HUES6 (cell line): ENCODE measurements around the gene VEZT.
A peak's percentile ranks its signal among the peaks of the same experiment; 100 is the strongest.
"Not testable (repeated sequence)": the region's sequence is repeated elsewhere in the genome, so short reads cannot be mapped to it uniquely, and the experiment has no call there.

ENCODE experiments used
- H3K27ac ChIP-seq: 2 replicates; pipeline ENCODE4 v1.7.0; 2013; ENCODE audit warnings: low read depth, mild to moderate bottlenecking, low read length, inconsistent platforms
- H3K27me3 ChIP-seq: 2 replicates; pipeline ENCODE4 v1.6.1; 2013; ENCODE audit warnings: low read length; ENCODE audit not compliant: control insufficient read depth, insufficient read depth
- H3K36me3 ChIP-seq: 2 replicates; pipeline ENCODE4 v1.6.1; 2013; ENCODE audit warnings: low read length; ENCODE audit not compliant: control insufficient read depth, insufficient read depth
- H3K4me1 ChIP-seq: 2 replicates; pipeline ENCODE4 v1.6.1; 2013; ENCODE audit warnings: low read length; ENCODE audit not compliant: control insufficient read depth, insufficient read depth
- H3K4me3 ChIP-seq: 2 replicates; pipeline ENCODE4 v1.5.1; 2013; ENCODE audit warnings: low read depth, low read length
- H3K9ac ChIP-seq: one replicate; pipeline ENCODE4 v1.6.1; 2013; ENCODE audit warnings: mild to moderate bottlenecking, low read length
- H3K9me3 ChIP-seq: 2 replicates; pipeline ENCODE4 v1.6.1; 2013; ENCODE audit warnings: low read depth, low read length; ENCODE audit not compliant: control insufficient read depth, insufficient read depth

The VEZT gene

DNA sequence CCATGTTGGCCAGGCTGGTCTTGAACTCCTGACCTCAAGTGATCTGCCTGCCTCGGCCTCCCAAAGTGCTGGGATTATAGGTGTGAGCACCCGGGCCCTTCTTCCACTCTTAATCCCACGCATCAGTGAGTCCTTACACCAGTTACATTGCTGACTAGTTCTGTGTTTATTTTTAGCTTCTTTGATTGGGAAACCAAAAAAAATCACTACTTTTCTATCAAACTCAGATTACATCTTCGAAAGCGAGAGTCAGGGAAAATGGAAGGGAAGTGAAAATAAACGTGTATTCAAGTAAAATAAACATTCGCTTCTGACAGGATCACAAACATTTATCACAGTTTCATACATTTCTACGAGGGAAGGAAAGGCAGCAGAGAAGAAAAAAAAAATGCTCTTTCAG, 32.5 kb upstream of the VEZT start:
- 0 out of 2 replicates have a peak, but pooled peaks cover 7% of the 10 kb centered on the region for H3K36me3 ChIP-seq
- peaks cover 33% of the 10 kb centered on the region for H3K4me1 ChIP-seq
- no peak overlapping the region for H3K4me3 ChIP-seq
- no peak overlapping the region for H3K9ac ChIP-seq
- H3K27me3 ChIP-seq = no peaks in the 10 kb centered on the region
- H3K9me3 ChIP-seq = no peaks in the 10 kb centered on the region
- no peak overlapping the region for H3K27ac ChIP-seq

GRCh38 chr12:95185854-95186253, 31.8 kb upstream of the VEZT start:
- H3K27me3 ChIP-seq = no peaks in the 10 kb centered on the region
- 0 out of 2 replicates have a peak, but pooled peaks cover 7% of the 10 kb centered on the region for H3K36me3 ChIP-seq
- H3K9ac ChIP-seq = no peak overlapping the region
- no peak overlapping the region for H3K27ac ChIP-seq
- H3K9me3 ChIP-seq = no peaks in the 10 kb centered on the region
- peaks cover 33% of the 10 kb centered on the region for H3K4me1 ChIP-seq
- H3K4me3 ChIP-seq = no peak overlapping the region

DNA sequence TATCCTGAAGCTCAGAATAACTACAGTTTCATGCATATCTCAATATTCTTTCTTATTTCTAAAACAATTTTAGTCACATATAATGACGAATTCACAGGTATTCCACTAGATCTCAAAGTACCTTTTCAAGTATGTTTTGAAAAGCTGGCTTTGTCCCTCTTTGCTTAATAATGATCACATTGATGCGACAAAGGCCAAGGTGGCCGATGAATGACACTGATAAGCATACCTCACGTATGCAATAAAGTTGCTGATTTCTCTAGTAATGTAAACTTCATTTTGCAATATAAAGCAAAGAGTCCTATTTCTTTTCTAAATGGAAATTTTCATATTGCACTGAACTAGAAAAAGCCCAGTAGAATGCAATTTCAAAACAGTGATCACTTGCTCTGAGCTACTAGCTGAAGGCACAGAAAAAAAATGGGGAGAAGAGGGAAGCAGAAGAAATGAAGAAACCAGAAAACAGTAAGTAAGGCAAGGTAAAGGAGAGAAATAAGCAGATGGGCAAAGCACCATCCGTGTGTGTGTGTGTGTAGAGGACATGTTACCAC, 29.7 kb upstream of the VEZT start:
- H3K4me3 ChIP-seq = no peak overlapping the region
- H3K27ac ChIP-seq = 0 out of 2 replicates have a peak overlapping the region, but pooled peaks have one; percentile 10
- 0 out of 2 replicates have a peak, but pooled peaks cover 7% of the 10 kb centered on the region for H3K36me3 ChIP-seq
- H3K9me3 ChIP-seq = no peaks in the 10 kb centered on the region
- no peak overlapping the region for H3K9ac ChIP-seq
- H3K27me3 ChIP-seq = no peaks in the 10 kb centered on the region
- H3K4me1 ChIP-seq = peaks cover 29% of the 10 kb centered on the region

DNA sequence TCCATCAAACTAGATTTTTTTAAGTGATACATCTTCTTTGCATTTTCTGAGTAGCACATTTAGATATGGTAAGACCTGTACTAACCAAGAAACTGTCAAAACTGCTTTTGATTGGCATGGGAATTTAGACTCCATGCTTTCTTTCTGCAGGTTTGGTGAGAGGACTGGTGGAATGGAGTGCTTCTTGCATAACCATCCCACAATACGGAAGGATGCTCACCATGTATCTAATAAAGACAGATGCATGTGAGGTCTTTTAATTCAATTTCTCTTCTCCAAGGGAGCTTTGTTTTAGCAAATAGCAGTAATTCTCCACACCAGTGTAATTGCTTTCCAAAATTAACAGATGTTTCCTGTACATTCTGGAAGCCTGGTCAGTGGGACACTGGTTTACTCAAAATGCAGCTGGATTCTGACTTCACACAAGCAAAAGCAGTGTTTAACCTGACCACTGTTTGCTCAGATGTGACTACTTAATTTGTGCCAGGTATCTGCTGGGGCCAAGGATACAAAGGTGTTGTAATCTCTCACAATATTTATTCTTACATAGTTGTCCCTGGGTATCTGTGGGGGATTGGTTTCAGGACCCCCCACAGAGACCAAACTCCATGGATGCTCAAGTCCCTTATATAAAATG, 26.4 kb upstream of the VEZT start:
- Histone ChIP-seq H3K4me1 (peaks cover 24% of the 10 kb centered on the region), H3K4me3 (no peak overlapping the region), H3K27me3 (no peaks in the 10 kb centered on the region), H3K9ac (no peak overlapping the region), H3K36me3 (no peaks in the 10 kb centered on the region), H3K9me3 (no peaks in the 10 kb centered on the region), H3K27ac (no peak overlapping the region)

- no peaks in the 10 kb centered on the region for H3K9me3 ChIP-seq
- H3K4me1 ChIP-seq = peaks cover 26% of the 10 kb centered on the region
- no peaks in the 10 kb centered on the region for H3K27me3 ChIP-seq
- H3K36me3 ChIP-seq = no peaks in the 10 kb centered on the region
- H3K9ac ChIP-seq = no peak overlapping the region
- no peak overlapping the region for H3K27ac ChIP-seq
- no peak overlapping the region for H3K4me3 ChIP-seq
Observed at GRCh38 chr12:95192271-95192670, 25.3 kb upstream of the VEZT start.

DNA sequence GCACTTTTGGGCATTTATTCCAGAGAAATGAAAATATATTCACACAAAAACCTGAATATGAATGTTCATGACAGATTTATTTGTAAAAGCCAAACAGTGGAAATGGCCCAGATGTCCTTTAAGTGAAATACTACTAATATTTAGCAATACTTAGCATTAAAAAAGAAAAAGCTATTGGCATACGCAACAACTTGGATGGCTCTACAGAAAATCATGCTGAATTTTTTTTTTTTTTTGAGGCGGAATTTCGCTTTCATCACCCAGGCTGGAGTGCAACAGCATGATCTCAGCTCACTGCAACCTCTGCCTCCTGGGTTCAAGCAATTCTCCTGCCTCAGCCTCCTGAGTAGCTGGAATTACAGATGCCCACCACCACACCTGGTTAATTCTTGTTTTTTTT, 24.5 kb upstream of the VEZT start:
- Histone ChIP-seq H3K9me3 (no peaks in the 10 kb centered on the region), H3K4me3 (no peak overlapping the region), H3K36me3 (no peaks in the 10 kb centered on the region), H3K9ac (no peak overlapping the region), H3K27ac (no peak overlapping the region), H3K27me3 (no peaks in the 10 kb centered on the region), H3K4me1 (peaks cover 18% of the 10 kb centered on the region)

GRCh38 chr12:95195122-95195521, 22.5 kb upstream of the VEZT start:
- Histone ChIP-seq H3K4me1 (peaks cover 15% of the 10 kb centered on the region), H3K27me3 (no peaks in the 10 kb centered on the region), H3K4me3 (no peak overlapping the region), H3K36me3 (no peaks in the 10 kb centered on the region), H3K9ac (no peak overlapping the region), H3K9me3 (no peaks in the 10 kb centered on the region), H3K27ac (no peak overlapping the region)

GRCh38 chr12:95196875-95197569, 20.6 kb upstream of the VEZT start:
- H3K4me1 ChIP-seq = peaks cover 32% of the 10 kb centered on the region

GRCh38 chr12:95197636-95198035, 20.0 kb upstream of the VEZT start:
- Histone ChIP-seq H3K4me3 (no peak overlapping the region), H3K27me3 (no peaks in the 10 kb centered on the region), H3K4me1 (peaks cover 34% of the 10 kb centered on the region), H3K27ac (no peak overlapping the region), H3K9me3 (no peaks in the 10 kb centered on the region), H3K36me3 (no peaks in the 10 kb centered on the region), H3K9ac (no peak overlapping the region)

More at GRCh38 chr12:95196875-95197569, 20.6 kb upstream of the VEZT start:
- H3K9ac ChIP-seq, H3K27ac ChIP-seq, H3K27me3 ChIP-seq, H3K4me3 ChIP-seq, H3K9me3 ChIP-seq, H3K36me3 ChIP-seq: not testable (repeated sequence)

DNA sequence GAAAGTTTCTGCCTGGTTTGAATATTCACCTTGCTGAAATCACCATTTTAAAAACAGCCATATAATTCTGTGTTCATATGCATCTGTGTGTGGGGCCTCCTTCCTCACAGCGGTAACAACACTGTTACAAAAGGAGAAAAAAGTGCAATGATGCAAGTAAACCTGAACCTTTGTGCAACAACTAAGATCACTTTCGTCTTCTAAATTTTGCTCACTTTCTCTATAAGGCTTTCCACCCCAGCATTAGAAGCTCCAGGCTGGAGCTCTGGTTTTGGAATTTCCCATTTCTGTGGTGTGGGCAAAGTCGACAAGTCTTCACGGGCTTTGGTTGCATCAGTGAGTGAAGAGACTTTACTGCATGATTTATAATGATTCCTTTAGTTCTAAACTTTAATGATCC, 18.7 kb upstream of the VEZT start:
- no peaks in the 10 kb centered on the region for H3K36me3 ChIP-seq
- no peak overlapping the region for H3K9ac ChIP-seq
- H3K4me3 ChIP-seq = 0 out of 2 replicates have a peak overlapping the region, but pooled peaks have one; percentile 16
- H3K4me1 ChIP-seq = peaks cover 47% of the 10 kb centered on the region
- H3K9me3 ChIP-seq = no peaks in the 10 kb centered on the region
- H3K27me3 ChIP-seq = no peaks in the 10 kb centered on the region
- peak overlapping the region; percentile 76 for H3K27ac ChIP-seq

- Histone ChIP-seq H3K9me3 (no peaks in the 10 kb centered on the region), H3K27me3 (no peaks in the 10 kb centered on the region), H3K27ac (no peak overlapping the region), H3K36me3 (no peaks in the 10 kb centered on the region), H3K4me3 (no peak overlapping the region), H3K4me1 (peaks cover 61% of the 10 kb centered on the region), H3K9ac (no peak overlapping the region)
Observed at GRCh38 chr12:95200128-95200894, 17.3 kb upstream of the VEZT start.
